ENCODE data around the gene HIPK2. TPM values are rescaled to one million over a fixed set of nuclear protein-coding genes. Genes with fewer than 3 reads are reported as not detected.

Gene HIPK2
- total RNA-seq, 6 experiments from 2014 or later: 48.5 to 68.0 (median 59.6) TPM

DNA sequence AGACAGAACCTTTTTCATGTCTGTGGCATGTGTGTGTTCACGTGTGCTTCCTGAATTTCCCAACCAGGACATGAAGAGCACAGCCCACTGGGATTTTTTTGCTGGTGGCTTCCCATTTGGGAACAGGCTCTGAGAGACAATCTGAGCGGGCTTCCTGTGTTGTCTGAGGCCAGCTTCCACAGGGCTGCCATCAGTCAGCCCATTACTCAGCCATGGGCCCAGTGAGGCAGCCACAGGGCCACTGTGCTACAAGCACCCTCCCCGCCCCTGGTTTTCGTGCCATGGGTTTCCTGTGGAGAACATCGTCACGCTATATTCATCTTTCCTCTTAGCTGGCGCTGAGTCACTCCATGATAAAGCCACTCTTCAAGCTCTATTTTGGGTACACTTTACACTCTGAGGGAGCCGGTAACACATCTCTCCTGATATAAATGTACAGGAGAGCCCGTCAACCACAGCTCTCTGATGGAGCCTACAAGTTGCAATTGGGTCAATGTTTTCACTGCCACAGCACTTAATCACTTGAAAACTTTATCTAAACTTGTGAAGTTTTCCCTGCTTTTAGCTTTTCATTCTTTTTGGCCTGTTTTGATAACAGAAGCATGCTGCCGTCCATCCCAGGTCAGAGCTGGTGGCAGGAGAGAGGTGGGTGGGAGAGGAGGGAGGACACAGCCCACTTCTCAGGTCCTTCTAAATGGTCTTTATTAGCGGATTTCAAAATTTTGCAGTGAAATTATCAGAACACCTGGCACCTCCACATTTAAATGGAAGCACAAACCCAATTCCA, 96.9 kb downstream of the HIPK2 start:
- WGBS (ENCODE audit: insufficient coverage, low coverage, low lambda C conversion rate, missing lambda C conversion rate): 43% methylated on average over 7 of the region's 11 CpGs
- no peak for TF ChIP-seq POLR2A (IDR thresholded peaks at IDR 0.05)
- TF ChIP-seq, protein P1, sequence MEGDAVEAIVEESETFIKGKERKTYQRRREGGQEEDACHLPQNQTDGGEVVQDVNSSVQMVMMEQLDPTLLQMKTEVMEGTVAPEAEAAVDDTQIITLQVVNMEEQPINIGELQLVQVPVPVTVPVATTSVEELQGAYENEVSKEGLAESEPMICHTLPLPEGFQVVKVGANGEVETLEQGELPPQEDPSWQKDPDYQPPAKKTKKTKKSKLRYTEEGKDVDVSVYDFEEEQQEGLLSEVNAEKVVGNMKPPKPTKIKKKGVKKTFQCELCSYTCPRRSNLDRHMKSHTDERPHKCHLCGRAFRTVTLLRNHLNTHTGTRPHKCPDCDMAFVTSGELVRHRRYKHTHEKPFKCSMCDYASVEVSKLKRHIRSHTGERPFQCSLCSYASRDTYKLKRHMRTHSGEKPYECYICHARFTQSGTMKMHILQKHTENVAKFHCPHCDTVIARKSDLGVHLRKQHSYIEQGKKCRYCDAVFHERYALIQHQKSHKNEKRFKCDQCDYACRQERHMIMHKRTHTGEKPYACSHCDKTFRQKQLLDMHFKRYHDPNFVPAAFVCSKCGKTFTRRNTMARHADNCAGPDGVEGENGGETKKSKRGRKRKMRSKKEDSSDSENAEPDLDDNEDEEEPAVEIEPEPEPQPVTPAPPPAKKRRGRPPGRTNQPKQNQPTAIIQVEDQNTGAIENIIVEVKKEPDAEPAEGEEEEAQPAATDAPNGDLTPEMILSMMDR (IDR thresholded peaks at IDR 0.05): no peak
- DNase-seq (no peak), ATAC-seq (peak; percentile 25 to 57 (median 46))
- H3K4me3 ChIP-seq: no peak overlapping the region
- no peaks in the 10 kb centered on the region for H3K27me3 ChIP-seq
- H3K36me3 ChIP-seq: no peaks in the 10 kb centered on the region
- peak overlapping the region; percentile 35 to 83 (median 78) for H3K27ac ChIP-seq
- H3K4me1 ChIP-seq: peaks cover 0 to 70% (median 35%) of the 10 kb centered on the region in 4 donors
- no peaks in the 10 kb centered on the region for H3K9me3 ChIP-seq
- intact Hi-C loops (cut with DNase I): no loop called here

DNA sequence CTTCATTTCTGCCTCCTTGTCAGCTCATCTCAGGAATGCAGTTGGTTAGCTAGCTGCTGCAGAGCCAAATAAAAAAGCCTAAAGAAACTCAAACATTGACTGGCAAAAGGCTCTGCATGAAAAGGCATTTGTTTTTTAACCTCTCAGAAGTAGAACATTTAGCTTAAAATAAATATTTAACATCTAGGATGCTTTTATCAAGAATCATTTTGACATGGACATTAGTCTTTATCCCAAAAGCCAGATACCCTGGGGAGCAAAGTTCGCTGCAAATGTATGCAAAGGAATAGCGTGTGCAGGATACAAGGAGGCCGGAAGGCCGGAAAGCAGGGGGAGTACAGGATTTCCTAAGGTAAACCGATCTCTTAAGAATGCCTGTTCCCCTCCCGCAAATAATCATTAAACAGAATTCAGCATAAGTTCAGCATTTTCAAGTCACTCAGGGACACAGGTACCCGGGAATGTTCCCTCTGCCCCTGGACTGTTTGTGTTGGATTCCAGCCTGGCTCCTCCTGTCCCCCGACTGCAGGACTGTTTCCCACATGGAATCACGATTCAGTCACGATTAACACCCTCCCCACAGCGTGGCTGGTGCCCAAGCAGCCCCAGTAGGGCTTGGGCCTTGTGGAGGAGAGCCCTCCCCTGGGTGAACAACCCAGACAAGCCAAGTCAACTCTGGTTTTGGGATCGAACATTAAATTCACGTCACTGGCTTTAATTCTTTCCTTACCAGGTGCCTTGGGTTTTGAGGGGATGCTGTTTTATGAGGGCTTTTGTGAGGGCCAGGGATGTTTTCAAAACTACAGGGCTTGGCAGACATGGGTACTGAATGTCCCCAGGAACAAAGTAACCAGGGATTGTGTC, 97.8 kb downstream of the HIPK2 start:
- Histone ChIP-seq H3K27ac (peak overlapping the region; percentile 35 to 83 (median 78)), H3K27me3 (no peaks in the 10 kb centered on the region), H3K4me3 (peak overlapping the region in 1 of 3 donors; percentile 33), H3K4me1 (peaks cover 0 to 79% (median 40%) of the 10 kb centered on the region in 4 donors), H3K9me3 (no peaks in the 10 kb centered on the region), H3K36me3 (no peaks in the 10 kb centered on the region)
- 12% methylated on average over 10 of the region's 13 CpGs for WGBS (ENCODE audit: insufficient coverage, low coverage, low lambda C conversion rate, missing lambda C conversion rate)
- intact Hi-C loops (cut with DNase I): no loop called here
- TF ChIP-seq, protein P1 (IDR thresholded peaks at IDR 0.05): no peak
- no peak for TF ChIP-seq POLR2A (IDR thresholded peaks at IDR 0.05)
- peak; percentile 66 to 90 (median 81) for DNase-seq
- ATAC-seq: peak; percentile 75 to 88 (median 82)

DNA sequence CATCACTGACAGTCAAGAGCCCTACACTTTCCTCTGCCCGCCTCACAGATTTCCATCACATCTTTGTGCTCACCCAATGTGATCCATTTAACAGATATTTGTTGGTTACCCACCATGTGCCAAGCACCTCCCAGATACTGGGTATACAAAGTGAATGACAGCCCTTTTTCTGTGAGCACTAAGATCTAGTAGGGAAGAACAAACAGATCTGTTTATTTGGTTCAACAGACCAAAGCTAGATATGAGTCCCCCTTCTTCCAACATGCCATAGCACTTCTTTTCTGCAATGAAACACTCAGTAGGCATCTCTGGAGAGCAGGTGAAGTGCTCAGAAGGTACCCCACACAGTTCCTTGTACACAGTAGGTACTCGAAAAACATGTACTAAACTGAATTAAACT, 101.4 kb downstream of the HIPK2 start:
- WGBS (ENCODE audit: insufficient coverage, low coverage, low lambda C conversion rate, missing lambda C conversion rate): 94% methylated on average over 2 of the region's 2 CpGs
- no peak for ATAC-seq
- H3K4me3 ChIP-seq: no peak overlapping the region
- no peaks in the 10 kb centered on the region for H3K36me3 ChIP-seq
- no peaks in the 10 kb centered on the region for H3K27me3 ChIP-seq
- TF ChIP-seq, protein P1 (IDR thresholded peaks at IDR 0.05): no peak
- no peak for TF ChIP-seq POLR2A (IDR thresholded peaks at IDR 0.05)
- no peaks in the 10 kb centered on the region for H3K9me3 ChIP-seq
- no peak for DNase-seq
- intact Hi-C loops (cut with DNase I): no loop called here
- peaks cover 0 to 84% (median 39%) of the 10 kb centered on the region in 4 donors for H3K4me1 ChIP-seq
- peak overlapping the region; percentile 23 to 43 (median 25) for H3K27ac ChIP-seq

DNA sequence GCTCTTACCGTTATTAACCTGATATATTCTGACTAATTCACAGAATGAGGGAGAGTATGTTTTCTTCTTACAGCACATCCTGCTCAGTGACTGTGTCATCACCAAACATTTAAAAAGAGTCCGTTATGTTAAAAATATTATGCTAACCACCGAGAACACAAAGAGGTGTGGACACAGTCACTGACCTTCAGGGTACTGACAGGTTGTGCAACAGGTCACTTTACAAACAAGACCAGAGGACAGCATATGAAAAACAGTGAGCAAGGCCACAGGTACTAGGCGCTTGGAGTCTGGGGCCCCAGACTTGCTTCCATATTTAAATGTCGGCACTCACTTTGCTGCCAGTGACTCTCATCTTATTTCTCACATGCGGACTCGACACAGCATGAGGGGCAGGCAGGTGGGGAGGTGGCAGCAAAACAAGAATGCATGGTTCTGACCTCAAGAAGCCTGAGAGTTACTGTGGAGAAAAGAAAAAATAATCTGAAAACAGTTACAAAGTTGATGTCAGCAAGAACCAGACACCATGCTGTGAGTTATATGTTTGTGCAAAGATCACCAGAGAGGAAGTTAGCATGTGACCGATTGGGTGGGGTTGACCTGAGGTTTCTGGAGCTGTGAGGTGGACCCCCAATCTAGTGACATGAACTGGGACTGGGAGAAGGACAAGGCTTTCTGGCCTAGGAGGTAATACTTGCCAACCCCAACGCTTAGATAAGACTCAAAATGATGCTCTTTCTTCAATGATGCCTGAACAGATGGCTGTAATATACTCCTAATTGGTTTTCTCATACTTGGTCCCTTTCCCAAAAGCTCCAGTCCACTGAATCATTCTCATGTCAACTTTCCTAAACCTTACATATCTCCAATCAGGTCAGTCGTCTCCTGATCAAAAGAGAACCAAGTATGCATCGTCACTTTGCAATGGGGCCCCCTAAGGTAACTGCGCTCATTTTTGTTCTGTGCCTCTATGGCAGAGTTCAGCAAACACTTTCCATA, 102.4 kb downstream of the HIPK2 start:
- H3K36me3 ChIP-seq: no peaks in the 10 kb centered on the region
- intact Hi-C loops (cut with DNase I): no loop called here
- H3K27ac ChIP-seq: peak overlapping the region; percentile 43 to 65 (median 55)
- no peak overlapping the region for H3K4me3 ChIP-seq
- H3K9me3 ChIP-seq: no peaks in the 10 kb centered on the region
- WGBS (ENCODE audit: insufficient coverage, low coverage, low lambda C conversion rate, missing lambda C conversion rate): 41% methylated on average over 11 of the region's 12 CpGs
- TF ChIP-seq POLR2A (IDR thresholded peaks at IDR 0.05): no peak
- TF ChIP-seq, protein P1 (IDR thresholded peaks at IDR 0.05): no peak
- DNase-seq (peak in 1 of 3 donors; percentile 73), ATAC-seq (peak; percentile 79 to 87 (median 82))
- H3K4me1 ChIP-seq: peaks cover 0 to 75% (median 32%) of the 10 kb centered on the region in 4 donors
- H3K27me3 ChIP-seq: no peaks in the 10 kb centered on the region
